Mucosa of rectum (tissue), 2 donors: ENCODE measurements around the gene FGF14.

Source experiments
- H3K27ac ChIP-seq, 2 donors: one replicate each; pipeline ENCODE4 v1.7.0; 2013; ENCODE audit warnings: inconsistent platforms in 2 of 2, low read depth in 2 of 2, low read length in 2 of 2
- H3K27me3 ChIP-seq, 2 donors: one replicate each; pipeline ENCODE4 v1.7.0; 2013; ENCODE audit warnings: low read length in 2 of 2; ENCODE audit not compliant: control insufficient read depth in 2 of 2, insufficient read depth in 2 of 2
- H3K36me3 ChIP-seq, 2 donors: one replicate each; pipeline ENCODE4 v1.7.0; 2013; ENCODE audit warnings: low read length in 2 of 2; ENCODE audit not compliant: control insufficient read depth in 2 of 2, insufficient read depth in 2 of 2
- H3K4me1 ChIP-seq, 2 donors: one replicate each; pipeline ENCODE4 v1.7.0; 2013; ENCODE audit warnings: low read length in 2 of 2, mild to moderate bottlenecking in 1 of 2; ENCODE audit not compliant: control insufficient read depth in 2 of 2, insufficient read depth in 2 of 2
- H3K4me3 ChIP-seq, 2 donors: one replicate each; pipeline ENCODE4 v1.7.0; 2013; ENCODE audit warnings: low read length in 2 of 2
- H3K9ac ChIP-seq, 2 donors: one replicate each; pipeline ENCODE4 v1.7.0; 2013; ENCODE audit warnings: low read length in 2 of 2, low read depth in 1 of 2, mild to moderate bottlenecking in 1 of 2
- H3K9me3 ChIP-seq, 2 donors: one replicate each; pipeline ENCODE4 v1.7.0; 2013; ENCODE audit warnings: low read length in 2 of 2; ENCODE audit not compliant: control insufficient read depth in 2 of 2
- donor health status: healthy.
- donor health status: Normal muscosa, but diverticular disease.

Gene FGF14

DNA sequence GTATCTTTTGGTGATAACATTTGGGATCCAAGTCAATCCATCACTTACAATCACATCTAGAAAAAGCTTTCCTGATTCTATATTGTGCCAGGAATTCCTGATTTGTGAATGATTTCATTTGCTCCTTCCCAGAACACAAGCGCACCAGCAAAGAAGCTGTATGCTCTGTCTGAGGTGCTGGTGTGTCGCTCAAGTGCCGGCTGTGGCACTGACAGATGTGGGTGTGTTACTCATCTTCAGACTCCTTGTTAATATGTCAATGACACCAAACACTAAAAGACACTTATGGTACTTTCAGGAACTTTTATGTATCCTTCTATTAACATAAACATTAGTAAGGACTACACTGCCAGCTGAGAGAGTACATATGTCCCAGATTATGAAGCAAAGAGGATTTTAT, 520.3 kb downstream of the FGF14 start:
- Histone ChIP-seq H3K9me3 (no peaks in the 10 kb centered on the region), H3K4me3 (no peak overlapping the region), H3K27ac (no peak overlapping the region)

DNA sequence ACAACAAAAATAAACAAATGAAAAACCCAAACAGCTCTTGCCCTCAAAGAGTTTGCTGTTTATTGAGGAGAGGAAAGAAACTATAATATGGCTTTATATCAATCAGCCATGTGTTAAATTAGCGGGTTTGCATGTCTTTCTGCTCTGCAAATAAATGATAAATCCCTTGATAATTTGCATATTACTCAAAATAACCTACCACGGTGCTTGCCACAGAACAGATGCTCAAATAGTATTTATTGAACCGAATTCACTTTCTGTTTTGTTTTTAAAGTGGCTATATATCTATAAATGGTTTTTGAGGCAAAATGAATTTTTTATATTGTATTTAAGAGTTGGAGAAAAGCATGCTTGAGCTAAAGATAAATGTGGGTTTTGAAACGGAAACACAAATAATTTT, 521.3 kb downstream of the FGF14 start:
- Histone ChIP-seq H3K9me3 (no peaks in the 10 kb centered on the region), H3K36me3 (no peaks in the 10 kb centered on the region), H3K9ac (no peak overlapping the region), H3K27me3 (no peaks in the 10 kb centered on the region), H3K4me3 (no peak overlapping the region), H3K27ac (no peak overlapping the region), H3K4me1 (no peaks in the 10 kb centered on the region)

More for the DNA sequence above, 520.3 kb downstream of the FGF14 start:
- Histone ChIP-seq H3K27me3 (no peaks in the 10 kb centered on the region), H3K9ac (no peak overlapping the region), H3K36me3 (no peaks in the 10 kb centered on the region), H3K4me1 (no peaks in the 10 kb centered on the region)

DNA sequence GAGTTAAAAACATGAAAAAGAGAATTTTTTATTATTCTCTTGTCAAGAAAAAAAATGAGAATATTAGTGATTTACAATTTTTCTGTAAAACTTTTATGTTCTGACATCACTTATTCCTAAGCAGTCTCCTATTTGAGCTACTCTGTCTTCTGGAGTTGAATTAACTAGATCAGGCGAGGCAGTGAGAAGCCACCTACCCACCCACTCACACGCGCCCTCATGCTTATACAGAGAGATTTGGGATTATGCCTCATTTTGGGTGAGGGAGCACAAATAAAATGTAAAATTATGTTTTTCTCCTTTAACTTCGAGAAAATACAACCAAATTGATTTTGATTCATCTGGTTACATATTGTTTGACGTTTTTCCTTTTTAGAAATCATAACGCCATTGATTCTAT, 524.9 kb downstream of the FGF14 start:
- Histone ChIP-seq H3K9ac (no peak overlapping the region), H3K9me3 (no peaks in the 10 kb centered on the region), H3K27me3 (no peaks in the 10 kb centered on the region), H3K27ac (no peak overlapping the region), H3K36me3 (no peaks in the 10 kb centered on the region), H3K4me1 (no peaks in the 10 kb centered on the region), H3K4me3 (no peak overlapping the region)

DNA sequence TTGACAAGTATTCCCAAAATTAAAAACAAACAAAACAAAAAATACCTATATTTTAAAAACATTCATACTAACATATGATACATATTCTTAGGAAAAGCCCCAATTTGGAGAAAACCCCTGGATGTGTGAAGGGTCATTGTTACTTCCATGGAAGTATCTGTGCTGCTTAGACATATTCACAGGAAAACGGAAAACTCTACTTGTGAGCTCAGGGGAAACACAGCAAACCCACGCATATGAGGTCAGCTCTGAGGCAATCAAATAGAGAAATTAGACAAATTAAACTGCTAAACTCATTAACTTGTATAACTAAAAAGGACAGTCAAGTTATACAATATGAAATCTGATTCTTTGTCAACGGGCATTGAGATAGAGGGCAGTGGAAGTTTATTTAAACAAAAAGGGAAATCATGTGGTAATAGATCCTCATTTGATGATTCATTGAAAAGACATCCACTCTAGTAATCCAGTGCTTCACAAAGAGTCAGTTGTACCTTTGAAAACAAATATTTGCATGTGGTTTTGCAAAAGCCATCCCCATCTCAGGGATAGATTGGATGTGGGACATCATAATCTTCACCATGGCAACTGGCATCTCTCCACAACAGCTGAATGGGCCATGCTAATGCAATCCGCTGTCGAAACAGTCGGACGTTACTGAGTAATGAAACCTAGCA, 526.0 kb downstream of the FGF14 start:
- H3K4me1 ChIP-seq, result no peaks in the 10 kb centered on the region
- H3K9me3 ChIP-seq, result no peaks in the 10 kb centered on the region
- H3K9ac ChIP-seq, result no peak overlapping the region
- no peaks in the 10 kb centered on the region for H3K27me3 ChIP-seq
- H3K27ac ChIP-seq, result no peak overlapping the region
- no peaks in the 10 kb centered on the region for H3K36me3 ChIP-seq
- no peak overlapping the region for H3K4me3 ChIP-seq

DNA sequence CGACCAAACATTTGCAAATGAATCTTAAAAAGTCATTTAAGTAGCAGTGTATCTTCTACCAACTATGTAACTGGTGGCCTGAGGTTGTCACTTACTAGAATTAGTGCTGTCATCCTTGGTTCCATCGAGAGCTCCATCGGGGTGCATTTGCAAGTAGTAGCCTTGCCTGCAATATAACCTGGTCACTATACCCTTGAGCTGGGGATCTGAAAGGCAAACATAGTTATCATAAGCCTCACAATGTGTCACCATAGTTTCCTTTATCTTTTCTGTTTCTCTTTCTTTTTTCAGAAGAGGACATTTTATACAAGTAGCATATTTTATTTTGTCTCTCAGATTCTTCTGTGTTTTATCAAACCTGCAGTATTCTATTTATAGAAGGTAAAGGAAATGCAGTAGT, 526.8 kb downstream of the FGF14 start:
- H3K36me3 ChIP-seq, result no peaks in the 10 kb centered on the region
- H3K27me3 ChIP-seq, result no peaks in the 10 kb centered on the region
- H3K4me1 ChIP-seq, result no peaks in the 10 kb centered on the region
- no peaks in the 10 kb centered on the region for H3K9me3 ChIP-seq
- no peak overlapping the region for H3K9ac ChIP-seq
- no peak overlapping the region for H3K27ac ChIP-seq
- no peak overlapping the region for H3K4me3 ChIP-seq

DNA sequence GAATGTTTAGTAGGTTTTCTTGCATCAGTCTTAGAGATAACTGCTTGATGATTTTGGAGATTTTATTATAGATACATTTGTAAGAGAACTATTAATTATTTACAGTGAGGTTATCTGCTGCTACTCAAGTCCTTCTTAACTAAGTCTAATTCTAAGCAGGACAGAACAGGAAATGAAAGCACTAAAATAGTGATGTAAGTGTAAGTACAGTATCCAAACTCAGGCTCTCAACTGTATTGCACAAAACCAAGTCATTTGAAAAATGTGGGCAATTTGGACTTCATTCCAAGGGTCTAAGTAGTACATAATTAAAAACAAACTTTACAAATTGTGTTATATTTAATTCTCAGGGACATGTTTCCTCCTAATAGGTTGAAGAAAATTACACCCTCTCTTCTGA, 532.3 kb downstream of the FGF14 start:
- Histone ChIP-seq H3K9ac (no peak overlapping the region), H3K4me3 (no peak overlapping the region), H3K9me3 (no peaks in the 10 kb centered on the region), H3K27ac (no peak overlapping the region), H3K27me3 (no peaks in the 10 kb centered on the region), H3K4me1 (no peaks in the 10 kb centered on the region), H3K36me3 (no peaks in the 10 kb centered on the region)

DNA sequence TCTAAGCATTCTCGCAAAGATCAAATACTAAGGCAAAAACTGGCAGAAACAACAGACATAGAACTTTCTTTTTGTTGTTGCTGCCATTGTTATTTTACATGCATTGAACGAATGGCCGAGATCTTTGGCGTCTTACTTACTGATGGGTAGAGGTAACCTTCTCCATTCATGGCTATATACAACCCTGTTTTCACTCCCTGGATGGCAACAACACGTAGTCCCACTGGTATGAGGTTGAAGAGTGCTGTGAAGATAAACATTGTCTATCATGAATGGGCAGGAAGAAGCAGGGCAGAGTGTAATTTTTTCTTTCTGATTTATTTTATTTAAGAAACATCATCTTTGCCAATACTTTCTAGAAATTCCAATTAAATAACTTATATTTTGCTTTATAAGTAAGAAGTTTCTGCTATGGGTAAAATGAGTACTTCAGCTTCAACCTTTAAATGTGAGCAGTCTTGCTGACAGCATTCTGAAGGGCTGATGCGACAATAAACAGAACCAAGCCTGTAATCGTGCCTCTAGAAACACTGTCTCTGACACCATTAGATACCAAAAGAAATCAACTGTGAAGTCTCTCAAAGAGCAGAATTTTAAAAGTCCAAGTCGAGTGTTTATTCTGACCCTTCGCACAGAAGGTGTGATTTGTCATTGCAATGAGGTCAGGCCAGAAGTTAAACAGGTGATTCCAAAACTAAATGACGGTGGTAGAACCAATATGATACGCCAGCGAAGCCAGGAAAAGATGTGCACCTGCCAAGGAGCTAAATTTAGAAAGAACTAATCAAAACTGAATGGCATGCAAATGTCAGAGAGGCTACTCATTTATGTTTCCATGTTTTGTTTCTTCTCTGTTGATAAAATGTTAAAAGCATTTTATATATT, 533.0 kb downstream of the FGF14 start:
- Histone ChIP-seq H3K4me1 (no peaks in the 10 kb centered on the region), H3K27ac (no peak overlapping the region), H3K4me3 (no peak overlapping the region)

DNA sequence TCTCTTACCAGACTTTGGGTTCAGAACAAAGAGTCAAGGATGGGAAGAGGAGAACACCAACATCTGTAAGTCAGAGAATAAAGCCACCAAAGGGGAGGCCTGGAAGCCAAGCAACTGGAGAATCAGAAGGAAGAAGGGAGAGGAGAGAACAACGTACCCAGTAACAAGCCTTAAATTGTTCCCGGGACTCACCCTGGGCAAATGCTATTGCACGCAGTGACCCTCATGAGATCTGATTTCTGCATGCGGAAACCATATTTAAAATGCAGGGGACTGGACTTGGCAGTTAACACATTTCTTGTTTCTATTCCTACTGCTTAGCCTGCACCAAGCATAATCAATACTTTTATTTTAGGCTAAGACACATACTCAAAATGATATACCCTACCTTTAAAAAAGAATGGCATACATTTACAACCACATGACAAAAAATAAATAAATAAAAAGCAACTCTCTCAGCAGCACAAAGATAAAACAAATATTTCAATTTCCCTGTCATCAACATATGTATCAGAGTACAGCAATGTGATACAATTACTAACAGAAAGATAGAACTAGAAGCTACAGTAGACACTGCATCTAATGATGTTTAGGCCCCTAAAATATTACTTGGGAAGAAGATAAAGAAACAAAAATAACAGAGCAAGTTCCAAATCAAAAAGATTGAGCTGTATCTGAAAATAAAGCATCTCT, 534.8 kb downstream of the FGF14 start:
- Histone ChIP-seq H3K4me1 (no peaks in the 10 kb centered on the region), H3K27ac (no peak overlapping the region), H3K4me3 (no peak overlapping the region), H3K9ac (no peak overlapping the region), H3K9me3 (no peaks in the 10 kb centered on the region), H3K27me3 (no peaks in the 10 kb centered on the region), H3K36me3 (no peaks in the 10 kb centered on the region)

More for the DNA sequence above, 533.0 kb downstream of the FGF14 start:
- H3K9me3 ChIP-seq, result no peaks in the 10 kb centered on the region
- H3K9ac ChIP-seq, result no peak overlapping the region
- no peaks in the 10 kb centered on the region for H3K27me3 ChIP-seq
- no peaks in the 10 kb centered on the region for H3K36me3 ChIP-seq

DNA sequence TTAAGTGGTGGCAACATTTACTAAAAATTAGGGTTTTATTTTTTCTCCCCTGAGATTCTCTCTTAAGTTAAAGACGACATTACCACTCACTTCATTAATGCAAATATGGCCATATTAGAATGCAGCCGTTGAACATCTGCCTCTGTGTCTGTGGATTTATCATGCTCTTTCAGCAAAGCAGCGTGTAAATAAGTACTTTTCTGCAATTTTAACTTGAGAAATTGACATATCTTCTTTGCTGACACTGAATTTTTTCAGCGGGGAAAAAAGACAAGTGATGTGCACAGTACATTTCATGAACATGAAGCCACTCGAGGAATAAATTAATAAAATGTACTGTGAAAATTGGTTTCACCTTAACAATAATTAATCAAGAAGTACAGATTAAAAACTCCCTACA, 543.0 kb downstream of the FGF14 start:
- Histone ChIP-seq H3K4me1 (no peaks in the 10 kb centered on the region), H3K9me3 (no peaks in the 10 kb centered on the region), H3K27ac (no peak overlapping the region), H3K9ac (no peak overlapping the region), H3K36me3 (no peaks in the 10 kb centered on the region), H3K27me3 (no peaks in the 10 kb centered on the region), H3K4me3 (no peak overlapping the region)

DNA sequence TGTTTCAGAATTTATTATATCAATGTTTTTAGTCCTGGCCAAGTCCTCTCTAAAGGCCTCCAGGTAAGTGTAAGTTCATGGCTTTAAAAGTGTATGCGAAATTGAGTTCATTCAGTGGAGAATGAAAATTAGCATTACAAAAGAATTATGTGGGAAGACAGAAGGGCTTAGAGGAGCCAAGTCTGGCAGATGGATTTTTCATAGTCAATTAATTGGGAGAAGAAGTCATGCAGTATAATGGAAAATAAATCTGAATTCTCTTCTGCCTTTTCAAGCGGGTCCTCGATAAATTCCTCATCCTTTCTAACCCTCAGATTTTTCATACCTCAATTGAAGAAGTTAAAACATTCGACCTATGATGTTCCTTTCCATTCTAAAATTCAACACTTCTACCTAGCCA, 555.1 kb downstream of the FGF14 start:
- H3K27me3 ChIP-seq, result no peaks in the 10 kb centered on the region
- no peaks in the 10 kb centered on the region for H3K4me1 ChIP-seq
- no peaks in the 10 kb centered on the region for H3K9me3 ChIP-seq
- H3K4me3 ChIP-seq, result no peak overlapping the region
- no peak overlapping the region for H3K27ac ChIP-seq
- no peaks in the 10 kb centered on the region for H3K36me3 ChIP-seq
- no peak overlapping the region for H3K9ac ChIP-seq
